SK-N-SH treated with all-trans-retinoic acid at 6 μM for 48 hours (cell line): ENCODE measurements around the gene TAOK1.

ENCODE experiments used
- ARNTL ChIP-seq: fragments of 450-650 bp; formaldehyde crosslinking; IDR thresholded peaks from 2 replicates; pipeline ENCODE4 v1.5.0; 2020; ENCODE audit warnings: low read depth, mild to moderate bottlenecking, moderate library complexity, borderline replicate concordance
- CSDC2 ChIP-seq: fragments of 250-450 bp; sonication (Bioruptor Pico); IDR thresholded peaks from 2 replicates; pipeline ENCODE4 v1.5.0; 2020; ENCODE audit warnings: mild to moderate bottlenecking, moderate library complexity
- CSRNP3 ChIP-seq: fragments of 250-450 bp; sonication (Bioruptor Pico); IDR thresholded peaks from 2 replicates; pipeline ENCODE4 v1.5.1; 2021; ENCODE audit warnings: mild to moderate bottlenecking, moderate library complexity
- GLIS3 ChIP-seq: fragments of 250-450 bp; sonication (Bioruptor Pico); IDR thresholded peaks from 2 replicates; pipeline ENCODE4 v1.5.0; 2020; ENCODE audit warnings: mild to moderate bottlenecking, moderate library complexity
- OSR1 ChIP-seq: fragments of 250-450 bp; sonication (Bioruptor Pico); IDR thresholded peaks from 2 replicates; pipeline ENCODE4 v1.8.0; 2022; ENCODE audit warnings: moderate library complexity, mild to moderate bottlenecking, inconsistent platforms
- ZFP3 ChIP-seq: fragments of 250-450 bp; sonication (Bioruptor Pico); IDR thresholded peaks from 2 replicates; pipeline ENCODE4 v1.5.0; 2020; ENCODE audit warnings: mild to moderate bottlenecking, moderate library complexity
- ZFP30 ChIP-seq: fragments of 450-650 bp; formaldehyde crosslinking; IDR thresholded peaks from 2 replicates; pipeline ENCODE4 v1.5.0; 2022; ENCODE audit warnings: mild to moderate bottlenecking, moderate library complexity
- TF ChIP-seq, protein P1 (sequence below): fragments of 250-450 bp; sonication (Bioruptor Pico); IDR thresholded peaks from 2 replicates; pipeline ENCODE4 v1.8.0; 2021; ENCODE audit warnings: low read depth, mild to moderate bottlenecking, moderate library complexity, borderline replicate concordance

DNA sequence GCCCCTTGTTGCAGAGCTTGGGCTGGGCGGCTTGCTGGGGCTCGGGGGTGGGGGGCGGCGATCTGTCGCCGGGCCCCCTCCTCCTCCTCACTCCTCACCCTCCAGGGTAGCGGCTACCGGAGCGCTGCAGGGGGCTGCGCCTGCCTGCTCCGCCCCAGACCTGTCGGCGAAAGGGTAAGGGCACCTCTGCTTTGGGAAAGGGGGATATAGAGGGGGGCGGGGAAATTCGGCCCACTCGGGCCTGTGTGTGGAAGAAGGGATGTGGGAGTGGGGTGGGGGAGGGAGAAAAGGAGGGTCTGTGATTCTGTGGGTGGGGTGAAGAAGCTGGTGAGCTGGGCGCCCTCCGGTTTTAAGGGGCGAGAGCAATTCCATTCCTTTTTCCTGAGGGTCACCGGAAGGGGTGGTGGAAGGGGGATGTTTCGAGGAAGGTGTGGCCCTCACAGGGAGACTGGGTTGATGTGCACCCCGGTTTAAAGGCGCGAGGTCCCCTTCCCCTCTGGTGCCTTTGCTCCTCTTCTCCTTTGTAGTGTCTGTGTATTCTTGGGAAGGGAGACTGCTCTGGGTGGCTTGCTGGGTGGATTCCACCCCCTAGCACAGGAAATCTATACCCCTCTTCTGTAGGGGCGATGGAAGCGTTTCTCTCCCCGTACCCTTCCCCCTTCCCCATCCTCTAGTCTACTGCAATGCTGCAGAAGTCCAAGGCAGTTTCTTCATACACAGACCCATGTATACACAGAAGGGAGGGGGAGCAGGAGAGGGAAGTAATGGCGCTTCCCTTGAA lies 878 bp downstream of the TAOK1 start:
- TF ChIP-seq ZFP3 (CRISPR knock-in tag) (no peak), CSDC2 (CRISPR knock-in tag) (no peak), ARNTL (CRISPR knock-in tag) (no peak), CSRNP3 (no peak), OSR1 (CRISPR knock-in tag) (no peak), ZFP30 (CRISPR knock-in tag) (no peak), GLIS3 (no peak)
- TF ChIP-seq, protein P1, sequence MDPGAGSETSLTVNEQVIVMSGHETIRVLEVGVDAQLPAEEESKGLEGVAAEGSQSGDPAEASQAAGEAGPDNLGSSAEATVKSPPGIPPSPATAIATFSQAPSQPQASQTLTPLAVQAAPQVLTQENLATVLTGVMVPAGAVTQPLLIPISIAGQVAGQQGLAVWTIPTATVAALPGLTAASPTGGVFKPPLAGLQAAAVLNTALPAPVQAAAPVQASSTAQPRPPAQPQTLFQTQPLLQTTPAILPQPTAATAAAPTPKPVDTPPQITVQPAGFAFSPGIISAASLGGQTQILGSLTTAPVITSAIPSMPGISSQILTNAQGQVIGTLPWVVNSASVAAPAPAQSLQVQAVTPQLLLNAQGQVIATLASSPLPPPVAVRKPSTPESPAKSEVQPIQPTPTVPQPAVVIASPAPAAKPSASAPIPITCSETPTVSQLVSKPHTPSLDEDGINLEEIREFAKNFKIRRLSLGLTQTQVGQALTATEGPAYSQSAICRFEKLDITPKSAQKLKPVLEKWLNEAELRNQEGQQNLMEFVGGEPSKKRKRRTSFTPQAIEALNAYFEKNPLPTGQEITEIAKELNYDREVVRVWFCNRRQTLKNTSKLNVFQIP (CRISPR knock-in tag) = no peak
